ENCODE measurements around the gene RPS15.

Gene RPS15

DNA sequence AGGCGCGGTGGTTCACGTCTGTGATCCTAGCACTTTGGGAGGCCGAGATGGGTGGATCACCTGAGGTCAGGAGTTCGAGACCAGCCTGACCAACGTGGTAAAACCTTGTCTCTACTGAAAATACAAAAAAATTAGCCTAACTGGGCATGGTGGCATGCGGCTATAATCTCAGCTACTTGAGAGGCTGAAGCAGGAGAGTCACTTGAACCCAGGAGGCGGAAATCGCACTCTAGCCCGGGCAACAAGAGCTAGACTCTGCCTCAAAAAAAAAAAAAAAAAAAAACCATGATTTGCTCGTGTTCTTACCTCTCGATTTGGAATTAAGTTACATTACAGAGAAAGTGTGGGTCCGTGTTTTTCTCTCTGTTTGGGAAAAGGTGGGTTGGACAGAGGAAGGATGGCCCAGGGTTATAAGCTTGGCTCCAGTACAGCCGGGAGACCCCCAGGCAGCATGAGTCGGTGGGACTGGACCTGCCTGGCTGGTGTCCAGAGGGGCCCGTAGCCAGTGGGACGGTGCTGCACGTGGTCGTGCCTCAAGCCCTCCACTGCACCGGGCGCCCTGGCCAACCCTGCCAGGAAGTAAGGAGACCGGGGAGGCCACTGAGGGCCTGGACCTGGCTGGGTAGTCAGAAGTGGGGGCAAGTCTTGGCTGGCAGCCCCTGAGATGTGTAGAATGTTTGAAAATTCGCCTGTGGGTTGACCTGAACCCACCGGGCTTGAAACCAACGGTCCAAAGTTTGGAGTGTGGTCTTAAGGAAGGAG is 3.7 kb downstream of the RPS15 start:
- TF ChIP-seq CTCF (IDR thresholded peaks at IDR 0.05; ENCODE audit: control insufficient read depth, insufficient read depth, low read depth, low read length, missing control alignments): no peak
- DNase-seq (ENCODE audit: low read depth): no peak
- H3K4me3 ChIP-seq (ENCODE audit: control insufficient read depth, low read depth, low read length): no peak overlapping the region

- no peak overlapping the region; the same call in none of the 2 replicates for H3K4me3 ChIP-seq (ENCODE audit: control insufficient read depth, low read depth, low read length)
- no peak for DNase-seq (ENCODE audit: low read depth)
- TF ChIP-seq CTCF (IDR thresholded peaks at IDR 0.05; ENCODE audit: control insufficient read depth, insufficient read depth, low read depth, low read length, missing control alignments): peak; percentile 60
Observed at GRCh38 chr19:1445185-1445931, 7.2 kb downstream of the RPS15 start.

- no peak for DNase-seq (ENCODE audit: low read depth)
- H3K4me3 ChIP-seq (ENCODE audit: control insufficient read depth, low read depth, low read length): peak overlapping the region; percentile 26
- no peak for TF ChIP-seq CTCF (IDR thresholded peaks at IDR 0.05; ENCODE audit: control insufficient read depth, insufficient read depth, low read depth, low read length, missing control alignments)
Observed at GRCh38 chr19:1445932-1446712, 7.9 kb downstream of the RPS15 start.

- no peak for DNase-seq (ENCODE audit: low read depth)
- no peak overlapping the region for H3K4me3 ChIP-seq (ENCODE audit: control insufficient read depth, low read depth, low read length)
- TF ChIP-seq CTCF (IDR thresholded peaks at IDR 0.05; ENCODE audit: control insufficient read depth, insufficient read depth, low read depth, low read length, missing control alignments): no peak
Observed at GRCh38 chr19:1446713-1447481, 8.7 kb downstream of the RPS15 start.

DNA sequence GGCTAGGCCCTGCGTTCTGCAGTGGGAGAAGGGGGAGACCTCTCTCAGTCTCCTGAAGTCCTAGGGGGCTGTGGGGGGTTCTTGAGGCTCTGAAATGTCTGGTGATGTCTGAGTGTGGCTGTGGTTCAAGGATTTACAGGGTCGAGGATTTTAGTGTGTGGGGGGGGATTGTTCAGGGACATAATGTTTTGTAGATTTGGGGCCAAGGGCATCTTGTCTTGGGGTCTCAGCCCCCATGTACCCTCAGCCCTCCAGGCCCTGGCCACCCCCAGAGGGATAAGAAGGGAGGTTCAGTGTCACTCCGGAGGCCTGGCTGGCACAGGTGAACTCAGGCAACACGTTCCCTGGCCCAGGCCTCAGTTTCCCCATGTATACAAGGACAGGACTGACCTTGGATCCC is 9.3 kb downstream of the RPS15 start:
- no peak overlapping the region for H3K4me3 ChIP-seq (ENCODE audit: control insufficient read depth, low read depth, low read length)
- no peak for TF ChIP-seq CTCF (IDR thresholded peaks at IDR 0.05; ENCODE audit: control insufficient read depth, insufficient read depth, low read depth, low read length, missing control alignments)
- DNase-seq (ENCODE audit: low read depth): no peak

DNA sequence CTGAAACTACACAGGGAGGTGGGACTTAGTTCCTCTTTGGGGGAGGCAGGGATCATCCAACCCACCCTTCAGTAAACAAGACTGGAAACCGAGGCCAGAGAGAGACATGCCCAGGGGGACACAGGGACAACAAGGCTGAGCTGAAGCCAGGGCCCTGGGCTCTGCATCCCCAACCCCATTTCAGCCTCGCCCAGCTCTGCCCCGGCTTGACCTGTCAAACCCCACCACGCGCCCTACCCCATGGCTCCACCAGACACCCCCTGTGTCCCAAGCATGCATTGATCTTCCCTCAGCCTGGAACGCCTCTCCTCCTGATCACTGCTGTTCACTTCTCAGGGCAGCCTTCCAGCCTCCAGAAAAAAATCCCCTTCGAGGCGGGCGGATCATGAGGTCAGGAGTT is 9.7 kb downstream of the RPS15 start:
- no peak for DNase-seq (ENCODE audit: low read depth)
- no peak overlapping the region for H3K4me3 ChIP-seq (ENCODE audit: control insufficient read depth, low read depth, low read length)
- TF ChIP-seq CTCF (IDR thresholded peaks at IDR 0.05; ENCODE audit: control insufficient read depth, insufficient read depth, low read depth, low read length, missing control alignments): no peak
